HL-60 (cell line): Measurements from ENCODE around the gene SLC6A18.

Source experiments
- DNase-seq, 2 experiments: peaks; one replicate each; pipeline ENCODE4 v3.0.0-alpha.2; 2010 to 2020; ENCODE audit warnings: low read depth in 1 of 2, low spot score in 1 of 2
- H3K27ac ChIP-seq: fragments of 250-450 bp; sonication (Bioruptor Pico); replicated peaks from 2 replicates; pipeline ENCODE4 v1.5.1; 2020; ENCODE audit warnings: mild to moderate bottlenecking, moderate library complexity
- H3K27me3 ChIP-seq: fragments of 250-450 bp; sonication (Bioruptor Pico); 2 replicates; pipeline ENCODE4 v1.5.1; 2021; ENCODE audit warnings: mild to moderate bottlenecking, moderate library complexity; ENCODE audit not compliant: insufficient read depth, poor library complexity, severe bottlenecking
- H3K4me3 ChIP-seq: replicated peaks from 2 replicates; pipeline ENCODE4 v1.5.1; 2011; ENCODE audit warnings: mild to moderate bottlenecking, control low read depth, low read length; ENCODE audit not compliant: insufficient read depth
- CTCF ChIP-seq: IDR thresholded peaks from one replicate; pipeline ENCODE4 v1.5.1; 2011; ENCODE audit warnings: low read length, control low read depth, inconsistent platforms; ENCODE audit not compliant: insufficient read depth
- GABPA ChIP-seq: IDR thresholded peaks from 2 replicates; pipeline ENCODE4 v1.6.1; 2012; ENCODE audit warnings: low read depth
- POLR2AphosphoS5 ChIP-seq: IDR thresholded peaks from 2 replicates; pipeline ENCODE4 v1.6.1; 2012; ENCODE audit warnings: low read depth
- REST ChIP-seq: IDR thresholded peaks from 2 replicates; pipeline ENCODE4 v1.6.1; 2012; ENCODE audit warnings: low read depth; ENCODE audit not compliant: insufficient replicate concordance
- SPI1 ChIP-seq: IDR thresholded peaks from 2 replicates; pipeline ENCODE4 v1.6.1; 2012; ENCODE audit warnings: low read depth, mild to moderate bottlenecking, borderline replicate concordance

SLC6A18 gene

GRCh38 chr5:1180841-1181271 lies 44.3 kb upstream of the SLC6A18 start:
- DNase-seq: no peak
- Histone ChIP-seq H3K27ac (no peak overlapping the region), H3K4me3 (no peak overlapping the region), H3K27me3 (no peaks in the 10 kb centered on the region)
- TF ChIP-seq SPI1 (no peak), POLR2AphosphoS5 (no peak), REST (no peak), GABPA (no peak), CTCF (no peak)

- H3K4me3 ChIP-seq: no peak overlapping the region
These were observed 43.5 kb upstream of the SLC6A18 start for GRCh38 chr5:1181451-1182359.

GRCh38 chr5:1182360-1182632 lies 42.9 kb upstream of the SLC6A18 start:
- no peak overlapping the region for H3K27ac ChIP-seq

More at GRCh38 chr5:1181451-1182359, 43.5 kb upstream of the SLC6A18 start:
- H3K27me3 ChIP-seq: no peaks in the 10 kb centered on the region
- H3K27ac ChIP-seq: no peak overlapping the region
- no peak for TF ChIP-seq SPI1
- DNase-seq: no peak

More at GRCh38 chr5:1182360-1182632, 42.9 kb upstream of the SLC6A18 start:
- H3K4me3 ChIP-seq: no peak overlapping the region
- no peaks in the 10 kb centered on the region for H3K27me3 ChIP-seq
- TF ChIP-seq POLR2AphosphoS5 (no peak), SPI1 (no peak), REST (no peak), GABPA (no peak), CTCF (no peak)
- DNase-seq: no peak
